Measurements from ENCODE around the gene OR56A3. TPM values are rescaled to one million over a fixed set of nuclear protein-coding genes. Genes with fewer than 3 reads are reported as not detected.

Gene OR56A3
- total and polyA plus RNA-seq, 2 experiments from 2014 or later, result not detected

DNA sequence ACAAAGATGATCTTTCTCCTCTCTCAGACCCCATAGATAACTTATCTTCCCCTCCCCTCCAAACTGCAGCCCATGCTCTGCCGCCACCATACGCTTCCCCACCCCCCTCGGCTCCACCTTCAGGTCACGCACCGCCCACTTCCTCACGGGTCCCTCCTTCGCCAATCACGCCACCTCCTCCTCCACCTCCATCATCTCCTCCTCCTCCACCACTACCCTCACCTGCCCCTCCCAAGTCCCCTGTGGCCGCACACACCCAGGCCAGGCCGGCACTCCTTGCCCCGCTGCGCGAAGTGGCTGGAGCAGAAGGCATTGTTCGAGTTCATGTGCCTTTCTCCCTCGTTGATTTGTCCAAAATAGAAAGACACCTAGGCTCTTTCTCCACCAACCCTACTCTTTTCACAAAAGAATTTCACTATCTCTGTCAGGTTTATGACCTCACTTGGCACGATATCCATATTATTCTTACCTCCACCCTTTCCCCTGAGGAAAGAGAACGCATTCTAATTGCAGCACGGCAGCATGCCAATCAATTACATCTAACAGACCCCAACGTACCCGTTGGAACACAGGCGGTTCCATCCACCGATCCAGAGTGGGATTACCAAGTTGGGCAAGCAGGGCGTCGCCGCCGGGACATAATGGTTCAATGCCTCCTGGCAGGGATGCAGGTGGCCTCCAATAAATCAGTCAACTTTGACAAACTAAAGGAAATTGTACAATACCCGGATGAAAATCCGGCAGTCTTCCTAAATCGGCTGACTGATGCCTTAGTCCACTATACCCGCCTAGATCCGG, 12.3 kb upstream of the OR56A3 start (continued):
- TF ChIP-seq STAT1 (IDR thresholded peaks at IDR 0.05; ENCODE audit: unreplicated experiment) (no peak), NANOG (IDR thresholded peaks at IDR 0.05; ENCODE audit: borderline replicate concordance) (no peak), POLR2AphosphoS5 (IDR thresholded peaks at IDR 0.05; ENCODE audit: low read depth) (no peak), ZNF114 (CRISPR knock-in tag; IDR thresholded peaks at IDR 0.05) (no peak), EZH2 (IDR thresholded peaks at IDR 0.05; ENCODE audit: low read depth, unreplicated experiment) (no peak), CREB1 (CRISPR knock-in tag; IDR thresholded peaks at IDR 0.05; ENCODE audit: low read depth) (no peak)
- TF ChIP-seq, protein P1, sequence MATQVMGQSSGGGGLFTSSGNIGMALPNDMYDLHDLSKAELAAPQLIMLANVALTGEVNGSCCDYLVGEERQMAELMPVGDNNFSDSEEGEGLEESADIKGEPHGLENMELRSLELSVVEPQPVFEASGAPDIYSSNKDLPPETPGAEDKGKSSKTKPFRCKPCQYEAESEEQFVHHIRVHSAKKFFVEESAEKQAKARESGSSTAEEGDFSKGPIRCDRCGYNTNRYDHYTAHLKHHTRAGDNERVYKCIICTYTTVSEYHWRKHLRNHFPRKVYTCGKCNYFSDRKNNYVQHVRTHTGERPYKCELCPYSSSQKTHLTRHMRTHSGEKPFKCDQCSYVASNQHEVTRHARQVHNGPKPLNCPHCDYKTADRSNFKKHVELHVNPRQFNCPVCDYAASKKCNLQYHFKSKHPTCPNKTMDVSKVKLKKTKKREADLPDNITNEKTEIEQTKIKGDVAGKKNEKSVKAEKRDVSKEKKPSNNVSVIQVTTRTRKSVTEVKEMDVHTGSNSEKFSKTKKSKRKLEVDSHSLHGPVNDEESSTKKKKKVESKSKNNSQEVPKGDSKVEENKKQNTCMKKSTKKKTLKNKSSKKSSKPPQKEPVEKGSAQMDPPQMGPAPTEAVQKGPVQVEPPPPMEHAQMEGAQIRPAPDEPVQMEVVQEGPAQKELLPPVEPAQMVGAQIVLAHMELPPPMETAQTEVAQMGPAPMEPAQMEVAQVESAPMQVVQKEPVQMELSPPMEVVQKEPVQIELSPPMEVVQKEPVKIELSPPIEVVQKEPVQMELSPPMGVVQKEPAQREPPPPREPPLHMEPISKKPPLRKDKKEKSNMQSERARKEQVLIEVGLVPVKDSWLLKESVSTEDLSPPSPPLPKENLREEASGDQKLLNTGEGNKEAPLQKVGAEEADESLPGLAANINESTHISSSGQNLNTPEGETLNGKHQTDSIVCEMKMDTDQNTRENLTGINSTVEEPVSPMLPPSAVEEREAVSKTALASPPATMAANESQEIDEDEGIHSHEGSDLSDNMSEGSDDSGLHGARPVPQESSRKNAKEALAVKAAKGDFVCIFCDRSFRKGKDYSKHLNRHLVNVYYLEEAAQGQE (IDR thresholded peaks at IDR 0.05; ENCODE audit: unreplicated experiment), result no peak
- TF ChIP-seq, protein P2, sequence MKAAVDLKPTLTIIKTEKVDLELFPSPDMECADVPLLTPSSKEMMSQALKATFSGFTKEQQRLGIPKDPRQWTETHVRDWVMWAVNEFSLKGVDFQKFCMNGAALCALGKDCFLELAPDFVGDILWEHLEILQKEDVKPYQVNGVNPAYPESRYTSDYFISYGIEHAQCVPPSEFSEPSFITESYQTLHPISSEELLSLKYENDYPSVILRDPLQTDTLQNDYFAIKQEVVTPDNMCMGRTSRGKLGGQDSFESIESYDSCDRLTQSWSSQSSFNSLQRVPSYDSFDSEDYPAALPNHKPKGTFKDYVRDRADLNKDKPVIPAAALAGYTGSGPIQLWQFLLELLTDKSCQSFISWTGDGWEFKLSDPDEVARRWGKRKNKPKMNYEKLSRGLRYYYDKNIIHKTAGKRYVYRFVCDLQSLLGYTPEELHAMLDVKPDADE (IDR thresholded peaks at IDR 0.05), result no peak

DNA sequence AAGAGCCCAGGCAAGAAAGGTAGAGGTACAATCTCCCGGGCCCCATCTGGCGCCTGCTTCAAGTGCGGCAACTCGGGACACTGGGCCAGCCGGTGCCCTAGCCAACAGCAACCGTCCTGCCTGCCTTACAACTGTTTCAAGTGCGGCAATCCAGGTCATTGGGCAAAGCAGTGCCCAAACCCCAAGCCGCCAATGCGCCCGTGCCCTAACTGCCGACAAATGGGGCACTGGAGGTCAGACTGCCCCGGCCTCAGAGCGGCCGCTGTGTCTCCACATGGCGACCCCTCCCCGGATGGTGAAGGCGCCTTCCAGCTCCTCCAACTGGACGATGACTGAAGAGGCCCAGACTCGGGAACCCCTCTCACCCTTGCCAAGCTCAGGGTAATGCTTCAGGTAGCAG, 11.4 kb upstream of the OR56A3 start:
- Histone ChIP-seq H3K27me3 (ENCODE audit: insufficient read depth) (no peaks in the 10 kb centered on the region), H3K36me3 (ENCODE audit: insufficient read depth) (no peaks in the 10 kb centered on the region), H3F3A (replicated peaks; ENCODE audit: low read depth) (no peaks in the 10 kb centered on the region), H3K4me3 (no peak overlapping the region), H2AFZ (no peak overlapping the region), H3K79me2 (replicated peaks; ENCODE audit: insufficient read depth) (no peaks in the 10 kb centered on the region), H3K4me1 (ENCODE audit: insufficient read depth) (no peaks in the 10 kb centered on the region), H3K9me2 (ENCODE audit: insufficient read depth) (peaks cover 5% of the 10 kb centered on the region), H3K27ac (ENCODE audit: low read depth) (no peak overlapping the region), H3K4me2 (no peak overlapping the region), H4K20me1 (replicated peaks; ENCODE audit: insufficient read depth) (no peaks in the 10 kb centered on the region)
- ATAC-seq (no peak), DNase-seq (ENCODE audit: low spot score) (no peak)
- Mint-ChIP-seq H3K27ac (no peak overlapping the region), H3K4me1 (no peaks in the 10 kb centered on the region), H3K36me3 (ENCODE audit: low read depth) (peaks cover 24% of the 10 kb centered on the region), H3K27me3 (ENCODE audit: insufficient read depth, low read depth, poor library complexity) (peaks cover 16% of the 10 kb centered on the region), H3K4me3 (no peak overlapping the region), H3K9me3 (peaks cover 61% of the 10 kb centered on the region)
- TF ChIP-seq JUNB (IDR thresholded peaks at IDR 0.05; ENCODE audit: unreplicated experiment) (no peak), STAT1 (IDR thresholded peaks at IDR 0.05; ENCODE audit: unreplicated experiment) (no peak), CREB1 (CRISPR knock-in tag; IDR thresholded peaks at IDR 0.05; ENCODE audit: low read depth) (no peak), POLR2AphosphoS5 (IDR thresholded peaks at IDR 0.05; ENCODE audit: low read depth) (no peak), NANOG (IDR thresholded peaks at IDR 0.05; ENCODE audit: borderline replicate concordance) (no peak)
- TF ChIP-seq, protein P3, sequence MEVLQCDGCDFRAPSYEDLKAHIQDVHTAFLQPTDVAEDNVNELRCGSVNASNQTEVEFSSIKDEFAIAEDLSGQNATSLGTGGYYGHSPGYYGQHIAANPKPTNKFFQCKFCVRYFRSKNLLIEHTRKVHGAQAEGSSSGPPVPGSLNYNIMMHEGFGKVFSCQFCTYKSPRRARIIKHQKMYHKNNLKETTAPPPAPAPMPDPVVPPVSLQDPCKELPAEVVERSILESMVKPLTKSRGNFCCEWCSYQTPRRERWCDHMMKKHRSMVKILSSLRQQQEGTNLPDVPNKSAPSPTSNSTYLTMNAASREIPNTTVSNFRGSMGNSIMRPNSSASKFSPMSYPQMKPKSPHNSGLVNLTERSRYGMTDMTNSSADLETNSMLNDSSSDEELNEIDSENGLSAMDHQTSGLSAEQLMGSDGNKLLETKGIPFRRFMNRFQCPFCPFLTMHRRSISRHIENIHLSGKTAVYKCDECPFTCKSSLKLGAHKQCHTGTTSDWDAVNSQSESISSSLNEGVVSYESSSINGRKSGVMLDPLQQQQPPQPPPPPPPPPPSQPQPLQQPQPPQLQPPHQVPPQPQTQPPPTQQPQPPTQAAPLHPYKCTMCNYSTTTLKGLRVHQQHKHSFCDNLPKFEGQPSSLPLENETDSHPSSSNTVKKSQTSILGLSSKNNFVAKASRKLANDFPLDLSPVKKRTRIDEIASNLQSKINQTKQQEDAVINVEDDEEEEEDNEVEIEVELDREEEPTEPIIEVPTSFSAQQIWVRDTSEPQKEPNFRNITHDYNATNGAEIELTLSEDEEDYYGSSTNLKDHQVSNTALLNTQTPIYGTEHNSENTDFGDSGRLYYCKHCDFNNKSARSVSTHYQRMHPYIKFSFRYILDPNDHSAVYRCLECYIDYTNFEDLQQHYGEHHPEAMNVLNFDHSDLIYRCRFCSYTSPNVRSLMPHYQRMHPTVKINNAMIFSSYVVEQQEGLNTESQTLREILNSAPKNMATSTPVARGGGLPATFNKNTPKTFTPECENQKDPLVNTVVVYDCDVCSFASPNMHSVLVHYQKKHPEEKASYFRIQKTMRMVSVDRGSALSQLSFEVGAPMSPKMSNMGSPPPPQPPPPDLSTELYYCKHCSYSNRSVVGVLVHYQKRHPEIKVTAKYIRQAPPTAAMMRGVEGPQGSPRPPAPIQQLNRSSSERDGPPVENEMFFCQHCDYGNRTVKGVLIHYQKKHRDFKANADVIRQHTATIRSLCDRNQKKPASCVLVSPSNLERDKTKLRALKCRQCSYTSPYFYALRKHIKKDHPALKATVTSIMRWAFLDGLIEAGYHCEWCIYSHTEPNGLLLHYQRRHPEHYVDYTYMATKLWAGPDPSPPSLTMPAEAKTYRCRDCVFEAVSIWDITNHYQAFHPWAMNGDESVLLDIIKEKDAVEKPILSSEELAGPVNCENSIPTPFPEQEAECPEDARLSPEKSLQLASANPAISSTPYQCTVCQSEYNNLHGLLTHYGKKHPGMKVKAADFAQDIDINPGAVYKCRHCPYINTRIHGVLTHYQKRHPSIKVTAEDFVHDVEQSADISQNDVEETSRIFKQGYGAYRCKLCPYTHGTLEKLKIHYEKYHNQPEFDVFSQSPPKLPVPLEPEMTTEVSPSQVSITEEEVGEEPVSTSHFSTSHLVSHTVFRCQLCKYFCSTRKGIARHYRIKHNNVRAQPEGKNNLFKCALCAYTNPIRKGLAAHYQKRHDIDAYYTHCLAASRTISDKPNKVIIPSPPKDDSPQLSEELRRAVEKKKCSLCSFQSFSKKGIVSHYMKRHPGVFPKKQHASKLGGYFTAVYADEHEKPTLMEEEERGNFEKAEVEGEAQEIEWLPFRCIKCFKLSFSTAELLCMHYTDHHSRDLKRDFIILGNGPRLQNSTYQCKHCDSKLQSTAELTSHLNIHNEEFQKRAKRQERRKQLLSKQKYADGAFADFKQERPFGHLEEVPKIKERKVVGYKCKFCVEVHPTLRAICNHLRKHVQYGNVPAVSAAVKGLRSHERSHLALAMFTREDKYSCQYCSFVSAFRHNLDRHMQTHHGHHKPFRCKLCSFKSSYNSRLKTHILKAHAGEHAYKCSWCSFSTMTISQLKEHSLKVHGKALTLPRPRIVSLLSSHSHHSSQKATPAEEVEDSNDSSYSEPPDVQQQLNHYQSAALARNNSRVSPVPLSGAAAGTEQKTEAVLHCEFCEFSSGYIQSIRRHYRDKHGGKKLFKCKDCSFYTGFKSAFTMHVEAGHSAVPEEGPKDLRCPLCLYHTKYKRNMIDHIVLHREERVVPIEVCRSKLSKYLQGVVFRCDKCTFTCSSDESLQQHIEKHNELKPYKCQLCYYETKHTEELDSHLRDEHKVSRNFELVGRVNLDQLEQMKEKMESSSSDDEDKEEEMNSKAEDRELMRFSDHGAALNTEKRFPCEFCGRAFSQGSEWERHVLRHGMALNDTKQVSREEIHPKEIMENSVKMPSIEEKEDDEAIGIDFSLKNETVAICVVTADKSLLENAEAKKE (CRISPR knock-in tag; IDR thresholded peaks at IDR 0.05), result no peak

Data from GM23338 (cell line).